ENCODE results near the gene DNM3.

The DNM3 gene

GRCh38 chr1:172382990-172383389, 541.7 kb downstream of the DNM3 start:
- DNase-seq: no peak

- no peak for DNase-seq
Observed at GRCh38 chr1:172383536-172383935, 542.2 kb downstream of the DNM3 start.

DNA sequence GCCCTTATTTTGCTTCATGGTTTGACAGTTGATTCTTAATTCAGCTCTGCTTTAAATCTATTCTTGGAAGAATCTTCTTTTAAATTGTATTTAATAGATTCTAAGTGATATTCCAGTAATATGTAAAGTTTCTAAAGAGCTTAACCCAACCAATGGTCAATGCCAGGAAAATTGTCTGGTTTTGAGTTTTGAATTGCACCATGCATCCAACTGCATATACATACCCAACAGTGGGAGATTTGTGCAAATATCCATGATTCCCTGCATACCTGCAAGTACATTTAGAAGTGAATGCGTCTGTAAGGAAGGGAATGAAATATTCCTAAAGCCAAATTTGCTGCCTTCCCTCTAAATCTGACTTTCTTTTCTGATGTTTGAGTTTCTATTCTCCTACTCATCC, 543.4 kb downstream of the DNM3 start:
- DNase-seq: no peak

DNA sequence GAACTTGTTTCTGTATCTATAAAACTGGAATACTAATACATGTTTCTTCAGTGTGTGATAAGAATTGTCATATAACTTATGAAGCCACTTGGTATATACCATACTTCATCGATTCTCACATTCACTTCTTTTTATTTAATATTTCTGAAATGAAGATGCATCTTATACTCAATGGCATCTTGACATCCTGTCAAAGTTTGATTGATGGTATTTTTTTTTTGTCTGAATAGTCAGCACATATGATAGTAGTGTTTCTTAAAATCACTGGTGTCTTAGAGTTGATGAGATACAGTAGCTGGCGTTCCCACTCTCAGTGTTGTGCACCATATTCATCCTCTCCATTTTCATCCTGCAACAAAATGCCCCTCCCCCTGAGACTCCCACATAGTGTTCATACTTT, 544.7 kb downstream of the DNM3 start:
- DNase-seq: no peak

DNA sequence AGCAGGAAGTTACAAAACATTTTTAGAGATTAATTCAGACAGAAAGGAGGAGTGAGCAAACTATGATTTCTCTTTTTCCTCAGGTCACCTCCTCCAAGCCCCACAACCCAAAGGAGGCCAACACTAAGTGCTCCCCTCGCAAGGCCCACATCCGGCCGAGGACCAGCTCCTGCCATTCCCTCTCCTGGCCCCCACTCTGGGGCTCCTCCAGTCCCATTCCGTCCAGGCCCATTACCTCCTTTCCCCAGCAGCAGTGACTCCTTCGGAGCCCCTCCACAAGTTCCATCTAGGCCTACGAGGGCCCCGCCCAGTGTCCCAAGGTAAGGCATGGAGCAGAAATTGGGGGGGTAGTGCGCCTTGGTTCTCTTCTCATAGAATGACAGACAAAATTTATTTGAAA, 547.2 kb downstream of the DNM3 start:
- no peak for DNase-seq

GRCh38 chr1:172390301-172390682, 549.0 kb downstream of the DNM3 start:
- DNase-seq: no peak

- no peak for DNase-seq
Observed at GRCh38 chr1:172390683-172391551, 549.6 kb downstream of the DNM3 start.

DNA sequence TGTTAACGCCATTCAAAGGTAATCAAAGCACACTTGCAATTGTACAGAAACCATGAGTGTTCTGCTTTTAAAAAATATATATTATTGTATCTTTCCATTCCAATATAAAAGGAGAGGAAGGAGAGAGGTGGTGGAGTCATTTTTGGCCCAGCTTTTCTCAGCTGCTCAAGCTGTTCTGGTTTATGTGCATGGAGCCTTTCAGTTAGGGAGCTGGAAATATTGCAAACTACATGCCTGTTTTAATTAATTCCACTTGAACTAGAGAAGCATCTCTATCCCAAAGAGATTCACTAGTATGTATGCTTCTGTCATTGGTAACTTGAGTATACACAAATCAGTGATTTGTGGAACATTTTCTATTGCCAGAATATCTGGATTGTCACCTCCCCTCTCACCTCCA, 550.7 kb downstream of the DNM3 start:
- no peak for DNase-seq

GRCh38 chr1:172393354-172393753, 552.1 kb downstream of the DNM3 start:
- no peak for DNase-seq

GRCh38 chr1:172394141-172394751, 552.9 kb downstream of the DNM3 start:
- no peak for DNase-seq

GRCh38 chr1:172394811-172395210, 553.5 kb downstream of the DNM3 start:
- no peak for DNase-seq

DNA sequence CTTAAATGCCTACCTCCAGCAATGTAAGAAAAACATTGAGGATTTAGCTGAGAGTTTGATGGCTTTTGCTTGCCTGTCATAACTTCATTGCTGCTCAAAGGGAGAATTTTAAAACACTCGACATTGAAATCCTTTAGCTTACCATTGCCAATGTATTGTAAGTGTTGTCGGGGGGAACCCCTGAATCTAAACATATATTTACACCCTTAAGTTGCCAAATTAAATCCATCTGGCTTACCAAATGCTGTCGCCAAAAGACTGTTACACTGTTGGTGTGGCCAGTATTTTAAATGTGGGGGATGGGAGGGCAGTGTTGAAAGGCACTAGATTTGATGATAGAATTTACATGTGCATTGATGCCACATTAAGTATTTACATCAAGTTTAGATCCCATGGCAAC, 554.3 kb downstream of the DNM3 start:
- DNase-seq: no peak

DNA sequence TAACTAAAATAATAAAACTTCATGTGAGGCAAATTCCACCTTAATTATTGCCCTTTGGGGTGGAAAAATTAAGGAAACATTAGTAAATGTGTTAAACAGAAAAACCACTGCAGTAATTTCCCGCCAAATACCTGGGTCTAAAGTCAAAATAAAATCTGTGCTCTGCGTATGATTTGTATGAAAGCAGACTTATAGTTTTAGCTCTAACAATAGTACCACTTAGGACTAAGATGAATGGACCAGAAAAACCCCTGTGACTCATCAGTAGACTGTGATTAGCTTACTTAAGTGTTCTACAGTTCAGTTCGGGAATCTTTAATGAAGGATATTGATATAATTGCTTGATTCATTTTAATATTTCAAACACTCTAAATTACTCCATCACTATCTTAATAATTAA, 555.9 kb downstream of the DNM3 start:
- no peak for DNase-seq

DNA sequence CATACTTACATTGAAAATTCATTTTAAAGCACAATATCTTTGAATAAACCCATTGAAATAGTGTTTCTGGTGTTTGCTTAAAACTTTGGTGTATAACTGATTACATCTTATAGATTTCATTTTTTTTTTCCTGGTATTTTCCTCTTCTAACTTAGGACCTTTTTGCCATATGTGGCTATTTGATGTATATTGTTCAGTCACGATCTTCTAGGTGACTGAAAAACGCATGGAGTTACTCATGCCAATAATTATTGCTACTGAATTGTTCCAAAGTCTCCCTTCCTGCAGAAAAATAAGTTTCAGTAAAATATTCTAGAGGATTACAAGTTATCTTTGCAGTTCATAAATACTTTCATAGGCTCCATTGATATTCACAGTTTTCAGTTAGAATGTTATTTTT, 556.3 kb downstream of the DNM3 start:
- DNase-seq: no peak

DNA sequence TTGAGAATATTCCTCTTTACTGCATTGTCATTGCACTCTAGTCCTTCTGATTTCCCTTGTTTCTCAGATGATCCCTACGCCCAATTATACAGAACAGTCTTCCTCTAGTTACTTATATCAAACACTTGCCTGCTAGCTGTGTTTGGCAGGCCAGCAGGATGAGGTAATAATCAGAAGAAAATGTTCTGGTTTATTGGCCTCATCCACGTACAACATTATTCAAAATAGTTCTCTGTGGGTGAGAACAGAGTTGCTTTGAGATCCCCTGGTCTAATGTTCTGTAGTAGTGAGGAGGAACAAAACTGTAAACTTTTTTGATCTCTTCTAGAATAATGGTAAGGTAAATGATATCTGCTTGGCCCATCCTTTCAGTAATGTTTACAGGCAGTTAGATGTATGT, 556.9 kb downstream of the DNM3 start:
- no peak for DNase-seq

DNA sequence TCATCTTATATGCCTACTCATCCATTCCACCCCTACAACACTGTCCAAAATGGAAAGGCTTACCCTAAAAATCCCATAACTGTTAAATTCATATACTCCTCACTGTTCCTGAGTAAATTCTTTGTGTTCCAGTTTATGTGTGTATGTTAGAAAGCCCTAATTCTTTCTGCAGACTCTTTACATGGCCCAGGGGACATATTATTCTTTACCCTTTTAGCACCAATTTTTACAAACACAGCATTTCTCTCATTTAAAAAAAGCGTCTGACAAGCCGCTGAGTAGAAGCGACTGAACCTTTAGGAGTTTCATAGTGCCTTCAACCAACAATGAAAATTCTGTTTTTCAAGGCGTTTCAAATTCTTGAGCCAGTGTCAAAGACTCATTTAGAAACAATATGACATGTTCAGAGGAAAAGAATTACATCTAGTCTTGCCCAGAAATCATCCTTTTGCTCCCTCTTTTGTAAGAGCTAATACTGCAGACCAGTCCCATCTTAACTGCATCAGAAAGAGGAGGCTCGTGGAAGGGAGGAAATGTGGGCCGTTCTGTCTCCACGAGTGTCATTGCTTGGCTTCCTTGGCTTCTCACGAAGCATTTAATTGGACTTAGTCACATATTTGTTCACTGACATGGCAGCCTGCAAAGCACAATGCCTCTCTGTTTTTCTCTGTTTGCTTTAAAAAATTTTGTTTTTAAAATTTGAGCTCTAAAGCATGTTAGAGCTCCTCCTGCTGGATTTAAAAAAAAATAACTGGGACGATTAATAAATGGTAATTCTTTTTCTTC, 557.9 kb downstream of the DNM3 start:
- no peak for DNase-seq

- DNase-seq: no peak
Observed at GRCh38 chr1:172399756-172400721, 558.7 kb downstream of the DNM3 start.

- DNase-seq: no peak
Observed at GRCh38 chr1:172400722-172401105, 559.4 kb downstream of the DNM3 start.

GRCh38 chr1:172401477-172401876, 560.2 kb downstream of the DNM3 start:
- no peak for DNase-seq

DNA sequence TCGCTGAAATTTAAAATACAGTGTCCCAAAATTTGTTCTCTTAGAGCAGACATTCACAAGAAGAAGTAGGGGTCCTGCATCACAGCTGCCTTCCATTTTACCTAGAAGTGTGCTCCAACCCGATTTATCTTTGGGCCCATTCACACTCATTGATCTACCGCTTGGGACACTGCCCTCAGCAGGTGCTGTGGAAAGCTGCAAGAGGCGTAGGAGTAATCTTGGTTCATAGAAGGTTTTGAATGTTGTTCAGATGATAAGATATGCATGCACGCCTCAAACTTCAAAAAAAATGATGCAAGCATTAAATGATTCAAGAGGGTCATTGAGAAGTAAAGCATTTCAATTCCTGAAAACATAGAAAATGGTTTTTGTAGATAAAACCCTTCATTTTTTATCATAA, 560.6 kb downstream of the DNM3 start:
- DNase-seq: no peak

GRCh38 chr1:172402878-172403569, 561.7 kb downstream of the DNM3 start:
- DNase-seq: no peak

GRCh38 chr1:172404121-172404520, 562.8 kb downstream of the DNM3 start:
- DNase-seq: no peak
